ENCODE results near the gene ATF3.

DNA sequence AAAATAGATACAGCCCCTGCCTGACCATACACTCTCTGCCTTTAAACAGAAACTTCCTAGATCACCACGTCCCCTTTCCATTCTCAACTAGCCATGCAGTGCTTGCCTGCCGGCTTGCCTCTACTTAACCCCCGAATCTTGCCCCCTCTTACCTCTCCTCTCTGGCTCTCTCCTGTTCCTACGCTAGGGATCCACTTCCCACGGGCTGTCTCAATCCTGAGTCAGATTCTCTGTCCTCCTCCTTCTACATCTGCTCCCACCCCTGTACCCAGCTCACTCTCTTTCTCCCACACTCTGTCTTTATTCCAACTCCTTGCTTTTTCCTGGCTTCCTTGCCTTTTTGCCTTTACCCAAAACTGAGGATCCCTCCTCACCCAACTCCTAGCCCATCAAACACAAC, 29.3 kb downstream of the ATF3 start:
- TF ChIP-seq, protein P1, sequence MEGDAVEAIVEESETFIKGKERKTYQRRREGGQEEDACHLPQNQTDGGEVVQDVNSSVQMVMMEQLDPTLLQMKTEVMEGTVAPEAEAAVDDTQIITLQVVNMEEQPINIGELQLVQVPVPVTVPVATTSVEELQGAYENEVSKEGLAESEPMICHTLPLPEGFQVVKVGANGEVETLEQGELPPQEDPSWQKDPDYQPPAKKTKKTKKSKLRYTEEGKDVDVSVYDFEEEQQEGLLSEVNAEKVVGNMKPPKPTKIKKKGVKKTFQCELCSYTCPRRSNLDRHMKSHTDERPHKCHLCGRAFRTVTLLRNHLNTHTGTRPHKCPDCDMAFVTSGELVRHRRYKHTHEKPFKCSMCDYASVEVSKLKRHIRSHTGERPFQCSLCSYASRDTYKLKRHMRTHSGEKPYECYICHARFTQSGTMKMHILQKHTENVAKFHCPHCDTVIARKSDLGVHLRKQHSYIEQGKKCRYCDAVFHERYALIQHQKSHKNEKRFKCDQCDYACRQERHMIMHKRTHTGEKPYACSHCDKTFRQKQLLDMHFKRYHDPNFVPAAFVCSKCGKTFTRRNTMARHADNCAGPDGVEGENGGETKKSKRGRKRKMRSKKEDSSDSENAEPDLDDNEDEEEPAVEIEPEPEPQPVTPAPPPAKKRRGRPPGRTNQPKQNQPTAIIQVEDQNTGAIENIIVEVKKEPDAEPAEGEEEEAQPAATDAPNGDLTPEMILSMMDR (IDR thresholded peaks at IDR 0.05; ENCODE audit: borderline replicate concordance, extremely low read depth, low read length, poor library complexity, severe bottlenecking): no peak
- TF ChIP-seq EZH2 (IDR thresholded peaks at IDR 0.05; ENCODE audit: borderline replicate concordance, low read depth, low read length, severe bottlenecking): no peak
